ENCODE measurements around the gene MALL.
"Not testable (repeated sequence)": the region's sequence is repeated elsewhere in the genome, so short reads cannot be mapped to it uniquely, and the experiment has no call there.

The MALL gene

DNA sequence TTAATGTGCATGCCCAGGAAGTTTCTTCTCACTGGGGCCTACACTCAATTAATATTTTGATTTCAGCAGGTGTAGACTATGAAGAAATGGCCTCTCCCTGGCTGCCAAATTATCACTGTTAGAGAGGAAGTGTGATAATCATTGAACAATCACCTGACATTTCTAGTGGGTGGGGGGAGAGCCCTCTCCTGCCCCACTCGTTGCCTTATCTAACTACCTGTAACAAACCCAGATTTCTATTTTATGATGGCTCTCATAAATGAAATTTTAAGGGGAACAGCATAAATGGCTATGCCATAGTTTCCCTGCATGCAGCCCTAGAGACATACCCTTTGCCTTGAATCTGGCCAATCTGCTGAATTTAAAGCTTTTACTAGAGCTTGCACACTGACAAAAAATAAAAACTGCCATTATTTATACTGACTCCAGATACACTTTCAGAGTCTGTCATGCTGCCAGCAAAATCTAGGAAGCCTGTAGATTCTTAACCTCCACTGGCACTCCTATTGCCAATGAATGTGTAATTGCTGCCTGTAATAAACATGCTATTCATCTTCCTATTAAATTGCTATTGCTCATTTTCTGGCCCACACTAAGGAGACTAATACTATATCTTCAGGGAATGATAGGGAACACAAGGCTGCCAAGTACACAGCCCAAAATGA lies 55.8 kb downstream of the MALL start:
- in situ Hi-C loops (cut with MboI; ENCODE audit: low pct_unique_long_range_greater_than_20kb, low sequenced_read_pairs); DNase-seq: not testable (repeated sequence)

DNA sequence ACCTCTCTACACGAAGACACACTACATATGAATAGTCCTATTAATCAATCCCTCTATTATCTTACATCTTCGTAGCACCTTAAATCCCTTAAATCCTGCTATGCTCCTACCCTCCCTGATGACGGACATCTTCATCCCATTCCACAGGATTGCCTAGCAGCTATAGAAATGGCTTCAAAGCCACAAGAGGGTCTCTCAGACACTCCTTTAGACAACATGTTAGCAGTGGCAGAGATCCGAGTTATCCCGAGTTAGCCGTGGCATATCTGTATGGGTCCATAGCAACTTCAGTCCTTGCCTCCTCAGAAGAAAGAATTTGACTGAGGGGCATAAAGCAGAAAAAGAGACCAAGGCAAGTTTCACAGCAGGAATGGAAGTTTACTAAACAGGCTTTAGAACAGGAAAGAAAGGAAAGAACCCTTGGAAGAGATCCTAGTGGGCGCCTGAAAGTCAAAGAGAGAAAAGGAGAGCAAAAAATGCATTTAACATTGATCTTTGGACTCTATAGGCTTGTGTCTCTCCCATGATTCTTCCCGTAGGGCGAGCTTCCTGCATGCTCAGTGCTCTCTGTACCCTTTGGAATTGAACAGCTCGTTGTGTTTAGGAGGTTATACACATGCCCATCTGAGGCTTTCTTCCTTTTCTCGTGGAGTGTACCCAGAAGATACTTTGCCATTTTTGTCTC lies 56.5 kb downstream of the MALL start:
- DNase-seq; in situ Hi-C loops (cut with MboI; ENCODE audit: low pct_unique_long_range_greater_than_20kb, low sequenced_read_pairs): not testable (repeated sequence)

DNA sequence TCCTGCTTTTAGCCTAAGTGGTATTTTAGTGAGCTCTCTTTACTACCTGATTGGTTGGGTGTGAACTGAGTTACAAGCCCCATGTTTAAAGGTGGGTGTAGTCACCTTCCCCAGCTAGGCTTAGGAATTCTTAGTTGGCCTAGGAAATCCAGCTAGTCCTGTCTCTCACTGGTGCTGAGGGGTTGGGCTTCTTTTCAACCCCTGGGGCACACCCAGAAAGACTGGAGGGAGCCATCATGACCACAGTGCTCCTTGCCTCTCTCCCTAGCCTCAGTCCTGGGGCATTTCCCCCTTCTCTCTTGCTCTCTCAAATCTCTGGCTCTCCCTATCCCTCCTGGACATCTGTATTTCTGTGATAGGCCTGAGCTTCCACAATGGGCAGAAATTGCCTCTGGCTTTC lies 57.6 kb downstream of the MALL start:
- in situ Hi-C loops (cut with MboI; ENCODE audit: low pct_unique_long_range_greater_than_20kb, low sequenced_read_pairs); DNase-seq: not testable (repeated sequence)

DNA sequence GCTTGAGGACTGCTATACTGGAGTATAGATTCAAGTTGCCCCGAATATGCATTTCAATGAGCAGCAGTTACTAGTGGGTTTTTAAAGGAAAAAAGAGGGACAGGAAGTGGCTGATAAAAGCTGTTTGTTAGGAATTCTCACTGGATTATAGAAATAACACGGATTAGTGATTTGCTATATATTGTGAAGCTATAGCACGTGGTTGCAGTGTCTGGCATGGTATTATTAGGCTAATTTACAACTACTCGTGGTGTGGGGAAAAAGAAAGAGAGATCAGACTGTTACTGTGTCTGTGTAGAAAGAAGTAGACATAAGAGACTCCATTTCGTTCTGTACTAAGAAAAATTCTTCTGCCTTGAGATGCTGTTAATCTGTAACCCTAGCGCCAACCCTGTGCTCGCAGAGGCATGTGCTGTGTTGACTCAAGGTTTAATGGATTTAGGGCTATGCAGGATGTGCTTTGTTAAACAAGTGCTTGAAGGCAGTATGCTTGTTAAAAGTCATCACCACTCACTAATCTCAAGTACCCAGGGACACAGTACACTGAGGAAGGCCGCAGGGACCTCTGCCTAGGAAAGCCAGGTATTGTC lies 59.7 kb downstream of the MALL start:
- DNase-seq; in situ Hi-C loops (cut with MboI; ENCODE audit: low pct_unique_long_range_greater_than_20kb, low sequenced_read_pairs): not testable (repeated sequence)

DNA sequence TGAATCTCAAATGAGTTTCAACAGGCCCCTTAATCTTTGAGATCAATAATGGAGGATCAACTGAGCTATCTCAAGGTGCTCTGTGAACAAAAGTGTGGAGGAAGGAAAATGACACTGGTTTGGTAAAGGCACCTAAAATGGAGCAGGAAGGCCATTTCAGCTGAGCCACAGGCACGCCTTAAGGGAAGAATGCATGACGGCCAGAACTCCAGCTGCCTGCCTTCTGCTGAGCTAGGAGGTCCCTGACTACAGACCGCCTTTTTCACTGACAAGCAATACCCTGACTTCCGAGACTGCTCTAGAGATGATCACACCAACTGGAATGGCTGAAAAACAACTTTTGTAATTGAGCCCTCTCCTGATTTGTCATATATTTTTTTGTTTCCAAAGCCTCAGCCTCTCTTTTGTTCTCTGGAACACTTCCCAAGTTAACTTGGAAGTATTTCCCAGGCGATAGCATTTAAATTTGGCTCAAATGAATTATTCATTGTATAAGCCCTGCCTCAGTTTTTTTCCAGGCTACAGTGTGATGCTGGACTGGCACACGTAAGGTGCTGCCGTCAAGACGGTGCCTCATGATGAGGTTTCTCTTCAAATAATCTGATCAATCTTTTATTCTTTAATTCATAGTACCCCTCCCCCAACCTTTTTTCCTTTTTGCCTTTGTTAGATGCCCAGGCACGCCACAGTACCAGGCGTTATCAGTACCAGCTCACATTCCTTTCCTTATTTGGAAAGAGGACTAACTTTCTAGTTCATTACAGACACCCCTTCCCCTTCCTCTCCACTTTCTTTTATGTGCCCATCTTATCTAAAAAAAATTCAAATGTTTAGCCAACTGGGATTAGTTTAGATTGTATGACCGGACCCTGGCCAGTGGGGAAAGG lies 60.9 kb downstream of the MALL start:
- in situ Hi-C loops (cut with MboI; ENCODE audit: low pct_unique_long_range_greater_than_20kb, low sequenced_read_pairs); DNase-seq: not testable (repeated sequence)

DNA sequence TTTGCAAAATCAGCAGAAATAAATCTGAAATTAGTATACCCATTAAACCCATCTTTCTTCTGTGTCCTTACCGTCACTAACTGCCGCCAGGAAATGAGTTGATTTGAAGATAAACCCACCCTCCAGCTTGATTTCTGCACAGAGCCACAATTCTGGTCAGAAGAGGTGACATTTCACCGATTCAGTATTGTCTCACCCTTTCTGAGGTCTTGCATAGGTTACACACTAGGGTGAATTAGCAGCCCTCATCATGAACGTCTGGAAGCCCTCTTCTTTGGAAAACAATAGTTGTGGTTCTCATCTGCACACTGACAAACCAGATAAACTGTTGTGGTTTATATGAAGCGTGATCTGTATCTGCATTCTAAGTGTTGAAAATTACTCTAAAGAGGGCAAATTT lies 61.9 kb downstream of the MALL start:
- DNase-seq; in situ Hi-C loops (cut with MboI; ENCODE audit: low pct_unique_long_range_greater_than_20kb, low sequenced_read_pairs): not testable (repeated sequence)

DNA sequence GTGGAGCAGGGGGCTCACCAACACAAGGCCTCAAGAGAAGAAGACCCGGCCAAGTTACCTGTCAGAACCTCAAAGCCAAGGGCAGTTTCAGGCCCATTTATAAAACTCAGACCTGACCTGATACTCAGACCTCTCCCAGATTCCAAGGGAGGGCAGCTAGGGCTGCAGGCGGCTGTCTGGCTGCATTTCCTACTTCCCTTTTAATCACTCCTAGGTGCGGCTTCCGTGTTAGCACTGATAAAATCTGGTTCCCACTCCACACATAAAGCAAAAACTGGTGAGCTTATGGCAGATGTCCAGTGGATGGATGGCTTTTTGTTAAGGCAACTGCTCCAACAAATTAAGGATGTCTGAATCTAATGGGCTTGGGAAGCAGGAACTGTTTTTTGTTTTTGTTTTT lies 63.5 kb downstream of the MALL start:
- DNase-seq; in situ Hi-C loops (cut with MboI; ENCODE audit: low pct_unique_long_range_greater_than_20kb, low sequenced_read_pairs): not testable (repeated sequence)

DNA sequence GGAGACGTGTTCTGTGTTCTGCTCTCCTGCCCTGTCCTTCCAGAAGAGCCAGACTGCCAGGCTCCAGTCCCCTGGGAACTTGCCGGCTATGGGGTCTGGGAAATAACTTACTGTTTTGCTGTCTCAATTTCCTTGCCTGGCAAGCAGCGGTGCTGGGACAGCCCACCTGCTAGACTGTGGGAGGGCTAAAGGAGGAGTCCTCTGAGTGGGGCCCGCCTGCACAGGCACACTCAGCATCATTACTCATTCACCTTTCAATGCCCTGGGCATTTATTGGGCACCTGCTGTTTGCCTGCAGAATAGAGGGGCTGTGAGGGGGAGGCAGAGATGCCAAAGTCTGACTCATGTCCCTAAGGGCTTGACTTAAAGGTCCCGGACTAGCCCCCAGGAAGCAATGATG lies 65.4 kb downstream of the MALL start:
- DNase-seq; in situ Hi-C loops (cut with MboI; ENCODE audit: low pct_unique_long_range_greater_than_20kb, low sequenced_read_pairs): not testable (repeated sequence)

DNA sequence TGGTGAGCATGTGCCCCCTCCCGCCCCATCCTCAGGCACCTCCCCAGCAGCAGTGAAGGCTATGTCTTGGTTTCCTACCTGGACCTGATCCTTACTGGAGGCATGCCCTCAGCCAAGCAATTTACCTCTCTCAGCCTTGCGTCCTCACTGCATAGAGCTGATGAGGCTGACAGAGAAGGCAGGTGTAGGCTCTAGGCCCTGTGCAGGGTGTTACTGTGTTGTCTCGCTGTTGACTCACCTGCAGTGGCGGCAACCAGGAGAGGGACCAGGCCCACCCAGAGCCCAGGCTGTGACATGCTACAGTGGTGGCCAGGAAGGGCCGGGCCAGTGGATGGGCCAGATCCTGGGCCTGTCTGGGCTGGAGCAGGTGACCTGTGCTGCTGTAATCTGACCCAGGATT lies 65.9 kb downstream of the MALL start:
- in situ Hi-C loops (cut with MboI; ENCODE audit: low pct_unique_long_range_greater_than_20kb, low sequenced_read_pairs); DNase-seq: not testable (repeated sequence)

DNA sequence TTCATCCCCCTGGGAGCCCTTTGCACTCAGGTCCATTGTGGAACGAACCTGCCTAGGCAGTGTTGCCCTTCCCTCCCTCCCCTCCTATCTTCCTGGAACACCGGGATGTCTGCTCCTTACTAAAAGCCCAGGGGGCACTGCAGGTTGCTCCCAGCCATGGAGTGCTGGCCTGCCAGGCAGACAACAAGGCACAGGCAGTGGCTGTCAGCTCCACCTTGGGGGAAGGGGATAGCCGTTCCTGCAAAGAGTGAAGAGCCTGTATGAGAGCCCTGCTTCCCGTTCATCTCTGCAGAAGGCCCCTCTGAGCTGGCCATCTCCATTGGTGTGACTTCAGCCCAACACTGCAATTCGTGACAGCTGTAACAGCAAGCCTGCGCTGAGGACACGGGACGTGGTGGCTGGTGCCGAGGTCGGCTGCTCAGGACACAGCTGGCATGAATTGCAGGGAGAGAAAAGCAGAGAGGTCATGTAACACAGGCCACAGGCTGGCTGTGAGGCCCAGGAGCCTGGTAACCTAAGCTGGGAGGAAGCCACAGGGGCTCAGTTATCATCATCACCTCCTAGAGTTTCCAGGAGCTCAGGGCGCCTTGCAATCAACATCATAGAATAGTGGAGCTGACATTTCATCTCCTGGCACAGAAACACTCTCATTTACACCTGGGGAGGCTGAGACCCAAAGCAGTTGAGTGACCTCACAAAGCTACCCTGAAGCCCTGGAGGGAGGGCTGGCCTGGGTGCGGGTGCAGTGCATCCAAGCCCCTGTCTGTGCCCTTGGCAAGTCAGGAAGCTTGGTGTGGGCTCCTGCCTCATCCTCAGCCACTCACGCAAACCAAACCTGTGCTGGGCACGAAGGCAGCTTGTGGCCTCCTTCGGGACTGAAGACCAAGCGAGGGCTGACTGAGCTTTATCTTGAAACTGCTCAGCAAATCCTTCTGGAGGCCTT lies 67.1 kb downstream of the MALL start:
- in situ Hi-C loops (cut with MboI; ENCODE audit: low pct_unique_long_range_greater_than_20kb, low sequenced_read_pairs): not testable (repeated sequence)

DNA sequence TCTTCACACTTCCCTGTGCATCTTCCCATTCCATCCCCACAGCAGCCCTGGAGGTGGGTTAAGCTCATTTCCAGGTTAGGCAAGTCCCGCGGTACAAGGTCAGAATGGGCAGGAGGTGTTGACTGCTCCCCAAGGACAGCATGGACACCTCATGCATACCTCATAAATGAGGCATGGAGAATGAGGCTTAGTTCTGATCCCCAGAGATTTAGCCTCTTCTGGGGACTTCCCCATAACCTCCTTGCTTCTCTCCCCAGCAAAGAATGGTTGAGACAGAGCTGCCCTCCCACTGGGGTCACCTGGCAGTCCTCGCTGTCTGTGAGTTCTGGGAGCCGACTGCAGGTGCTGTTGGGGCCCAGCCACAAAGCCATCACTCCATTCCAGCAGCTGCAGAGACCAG lies 68.4 kb downstream of the MALL start:
- in situ Hi-C loops (cut with MboI; ENCODE audit: low pct_unique_long_range_greater_than_20kb, low sequenced_read_pairs); DNase-seq: not testable (repeated sequence)

More for the DNA sequence above, 67.1 kb downstream of the MALL start:
- not testable (repeated sequence) for DNase-seq

DNA sequence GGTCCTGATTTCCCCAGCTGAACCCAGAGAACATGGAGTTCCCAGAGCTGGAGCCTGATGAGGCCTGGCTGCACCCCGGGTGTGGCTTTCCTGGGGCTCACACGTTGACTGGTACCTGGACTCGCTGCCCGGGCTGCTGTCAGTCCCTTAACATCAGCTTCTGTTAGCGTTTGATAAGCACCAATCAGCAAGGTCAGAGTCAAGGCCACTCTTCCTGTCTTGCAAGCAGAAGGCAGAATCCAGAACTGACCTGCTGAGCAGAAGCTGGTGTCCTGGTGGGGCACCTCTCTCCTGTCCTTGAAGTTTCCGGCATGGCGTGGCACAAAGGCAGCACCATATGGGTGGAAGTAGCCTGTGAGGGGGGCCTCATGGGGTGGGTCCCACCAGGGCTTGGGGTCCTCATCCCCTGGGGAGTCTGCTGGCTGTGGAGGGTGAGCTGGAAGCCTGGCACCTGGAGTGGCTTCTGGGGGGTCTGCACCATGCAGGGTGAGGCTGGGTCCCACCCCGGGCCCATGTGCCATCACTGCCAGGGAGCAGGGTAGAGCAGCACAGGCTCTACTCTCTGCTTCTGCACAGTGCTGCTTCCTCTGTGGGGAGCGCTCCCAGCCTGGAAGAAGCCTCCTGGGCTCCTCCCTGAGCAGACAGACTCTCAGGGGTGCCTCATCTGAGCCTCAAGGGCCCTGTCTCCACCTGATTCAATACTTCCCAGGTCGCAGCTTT lies 73.5 kb downstream of the MALL start:
- in situ Hi-C loops (cut with MboI; ENCODE audit: low pct_unique_long_range_greater_than_20kb, low sequenced_read_pairs); DNase-seq: not testable (repeated sequence)

DNA sequence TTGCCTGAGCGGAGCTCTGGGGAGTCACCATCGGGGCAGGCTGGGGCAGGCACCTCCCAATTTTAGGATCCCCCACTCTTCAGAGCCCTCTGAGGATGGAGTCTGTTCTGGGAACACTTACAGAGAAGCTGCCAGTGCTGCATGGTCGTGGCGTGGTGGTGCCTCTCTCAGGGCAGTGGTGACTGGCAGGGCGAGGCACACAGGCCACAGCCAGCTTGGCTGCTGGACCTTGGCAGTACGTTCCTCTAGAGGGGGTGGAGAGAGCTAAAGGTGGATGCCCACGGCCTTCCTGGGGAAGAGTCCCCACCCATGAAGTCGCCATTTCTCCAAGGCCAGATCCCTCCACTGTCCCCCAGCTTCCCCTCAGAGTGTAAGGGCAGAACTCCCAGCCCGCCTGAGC lies 78.3 kb downstream of the MALL start:
- DNase-seq; in situ Hi-C loops (cut with MboI; ENCODE audit: low pct_unique_long_range_greater_than_20kb, low sequenced_read_pairs): not testable (repeated sequence)

DNA sequence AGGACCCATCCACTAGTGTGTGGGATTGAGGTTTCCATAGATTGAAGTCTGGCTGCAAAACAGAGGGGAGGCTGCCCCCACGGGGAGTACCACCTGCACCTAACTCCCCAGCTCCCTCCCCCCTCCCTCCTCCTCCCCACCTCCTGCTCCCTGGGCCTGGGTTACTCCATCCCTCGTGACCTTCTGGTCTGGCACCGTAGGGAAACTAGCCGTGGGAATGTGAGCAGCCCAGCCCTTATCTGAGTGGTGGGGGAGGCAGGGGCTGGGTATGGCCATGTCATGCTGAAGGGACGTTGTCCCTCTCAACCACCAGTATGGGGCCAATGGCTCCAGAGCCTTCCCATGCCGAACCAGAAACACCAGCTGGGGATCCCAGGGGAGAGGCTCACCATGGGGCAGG lies 80.2 kb downstream of the MALL start:
- DNase-seq; in situ Hi-C loops (cut with MboI; ENCODE audit: low pct_unique_long_range_greater_than_20kb, low sequenced_read_pairs): not testable (repeated sequence)

DNA sequence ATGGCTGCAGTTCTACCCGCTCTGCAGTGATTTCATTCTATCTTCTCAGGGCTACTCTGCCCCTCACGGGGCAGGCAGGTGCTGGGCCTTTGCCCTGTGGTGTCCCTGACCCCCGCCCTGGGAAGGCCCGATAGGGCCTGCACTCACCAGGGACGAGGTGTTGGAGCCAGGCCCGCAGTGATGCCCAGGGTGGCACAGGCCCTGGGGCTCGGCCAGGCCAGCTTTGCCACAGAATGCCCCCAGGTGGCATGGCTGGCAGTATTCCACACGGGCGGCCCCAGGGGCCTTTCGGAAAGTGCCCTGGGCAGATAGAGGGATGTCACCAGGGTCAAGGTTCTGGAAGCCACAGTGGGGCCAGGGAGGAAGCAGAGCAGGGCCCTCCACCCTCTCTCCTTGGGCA lies 80.7 kb downstream of the MALL start:
- in situ Hi-C loops (cut with MboI; ENCODE audit: low pct_unique_long_range_greater_than_20kb, low sequenced_read_pairs); DNase-seq: not testable (repeated sequence)
